Measurements from ENCODE around the gene EYS.
A peak's percentile ranks its signal among the peaks of the same experiment; 100 is the strongest.

Gene EYS

DNA sequence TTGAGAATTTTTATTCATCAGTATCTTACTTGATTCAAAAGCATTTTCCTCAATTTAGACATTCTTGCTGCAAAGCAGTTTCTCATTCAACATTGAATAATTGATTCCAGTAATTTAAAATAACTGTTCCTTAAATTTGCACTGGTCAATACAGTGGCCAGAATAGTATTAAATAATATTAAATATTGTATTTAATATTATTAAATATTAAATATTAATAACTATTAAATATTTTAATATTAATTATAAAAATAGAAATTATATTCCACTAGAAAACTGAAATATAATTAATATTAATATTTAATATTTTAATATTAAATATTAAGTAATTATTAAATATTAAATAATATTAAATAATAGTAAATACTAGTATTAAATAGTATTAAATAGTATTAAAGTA, 758.8 kb downstream of the EYS start:
- no peak for DNase-seq (ENCODE audit: low read depth)

GRCh38 chr6:64945450-64945849, 761.6 kb downstream of the EYS start:
- DNase-seq (ENCODE audit: low read depth), result no peak

- DNase-seq (ENCODE audit: low read depth), result peak; percentile 8
These were observed 774.5 kb downstream of the EYS start for GRCh38 chr6:64932486-64932885.

DNA sequence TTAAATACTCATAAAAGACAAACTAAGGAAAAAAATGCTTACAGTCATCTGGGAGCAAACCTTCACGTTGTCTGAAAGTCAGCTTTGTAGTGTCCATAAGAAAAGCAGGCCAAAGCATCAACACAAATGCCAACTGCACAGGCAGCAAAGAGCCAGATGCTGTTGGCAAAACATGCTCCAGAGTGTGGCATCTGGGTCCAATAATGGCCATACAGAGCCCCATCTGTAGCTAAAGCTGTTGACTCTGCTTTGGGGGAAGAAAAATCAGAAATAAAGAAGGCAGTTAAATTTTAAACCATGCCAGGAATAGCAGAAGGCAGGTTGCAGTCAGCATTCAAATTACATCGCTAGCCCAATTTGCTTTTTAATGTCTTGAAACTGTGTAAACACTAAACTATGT, 776.3 kb downstream of the EYS start:
- DNase-seq (ENCODE audit: low read depth), result no peak

DNA sequence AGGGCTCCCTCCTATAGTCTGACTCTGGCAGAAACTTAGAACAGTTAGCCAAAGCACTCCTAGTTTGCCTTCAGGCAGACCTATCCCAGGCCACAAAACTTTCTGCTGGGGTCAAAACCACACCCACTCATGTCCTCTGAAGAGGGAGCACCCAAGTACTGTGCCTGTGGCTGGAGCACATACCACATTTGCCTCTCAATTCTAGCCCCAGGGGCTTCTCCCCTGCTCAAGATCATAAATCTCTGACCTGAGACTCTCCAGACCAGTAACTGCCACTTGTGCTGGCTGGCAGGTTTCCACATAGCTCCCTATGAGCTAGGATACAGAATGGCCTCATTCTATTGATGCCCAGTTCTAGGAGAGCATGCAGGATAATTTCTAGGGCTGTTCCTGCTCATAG, 781.0 kb downstream of the EYS start:
- DNase-seq (ENCODE audit: low read depth), result no peak

GRCh38 chr6:64920257-64920656, 786.8 kb downstream of the EYS start:
- no peak for DNase-seq (ENCODE audit: low read depth)

GRCh38 chr6:64914124-64914523, 792.9 kb downstream of the EYS start:
- no peak for DNase-seq (ENCODE audit: low read depth)

- no peak for DNase-seq (ENCODE audit: low read depth)
These were observed 794.1 kb downstream of the EYS start for GRCh38 chr6:64912966-64913365.

GRCh38 chr6:64908104-64908503, 798.9 kb downstream of the EYS start:
- no peak for DNase-seq (ENCODE audit: low read depth)

- DNase-seq (ENCODE audit: low read depth), result no peak
These were observed 802.4 kb downstream of the EYS start for GRCh38 chr6:64904616-64905015.

- DNase-seq (ENCODE audit: low read depth), result no peak
These were observed 804.4 kb downstream of the EYS start for GRCh38 chr6:64902596-64902995.

GRCh38 chr6:64896939-64897338, 810.1 kb downstream of the EYS start:
- no peak for DNase-seq (ENCODE audit: low read depth)

GRCh38 chr6:64895945-64896344, 811.1 kb downstream of the EYS start:
- DNase-seq (ENCODE audit: low read depth), result no peak

- DNase-seq (ENCODE audit: low read depth), result peak; percentile 31
These were observed 816.4 kb downstream of the EYS start for GRCh38 chr6:64890609-64891008.

DNA sequence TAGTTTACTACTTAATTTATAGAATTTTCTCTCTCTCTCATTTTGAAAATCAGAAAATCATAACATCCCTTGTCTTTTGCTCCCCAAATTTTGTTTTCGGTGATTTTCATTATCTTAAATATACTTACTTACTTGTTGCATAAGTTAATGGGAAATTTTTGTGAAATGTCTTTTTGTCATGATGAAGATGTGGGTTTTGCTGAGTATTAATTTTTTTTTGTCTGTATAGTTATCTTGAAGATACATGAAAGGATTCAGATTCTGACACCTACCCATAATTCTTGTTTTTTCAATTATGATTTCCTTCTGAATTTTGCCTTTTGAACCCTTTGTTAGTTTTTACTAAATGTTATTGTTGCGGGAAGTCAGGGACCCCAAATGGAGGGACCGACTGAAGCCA, 817.9 kb downstream of the EYS start:
- DNase-seq (ENCODE audit: low read depth), result no peak

GRCh38 chr6:64874776-64875175, 832.2 kb downstream of the EYS start:
- DNase-seq (ENCODE audit: low read depth), result no peak

DNA sequence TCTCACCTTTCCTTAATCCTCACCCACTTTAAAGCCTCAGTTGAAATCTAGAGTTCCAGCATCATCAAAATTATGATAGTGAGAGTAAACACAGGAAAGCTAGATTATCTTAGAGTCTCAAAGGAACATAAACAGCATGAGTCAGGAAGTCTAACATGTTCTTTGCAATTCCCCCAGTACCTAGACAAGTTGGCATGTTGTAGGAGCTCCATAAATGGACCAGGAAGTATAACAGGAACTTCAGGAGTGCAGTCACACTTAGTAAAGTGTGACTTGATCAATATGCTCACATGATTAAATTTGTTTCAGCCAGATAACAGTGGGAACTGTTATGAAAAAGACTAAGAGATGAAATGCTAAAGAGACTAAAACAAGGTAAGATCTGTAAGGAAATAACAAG, 834.4 kb downstream of the EYS start:
- no peak for DNase-seq (ENCODE audit: low read depth)

DNA sequence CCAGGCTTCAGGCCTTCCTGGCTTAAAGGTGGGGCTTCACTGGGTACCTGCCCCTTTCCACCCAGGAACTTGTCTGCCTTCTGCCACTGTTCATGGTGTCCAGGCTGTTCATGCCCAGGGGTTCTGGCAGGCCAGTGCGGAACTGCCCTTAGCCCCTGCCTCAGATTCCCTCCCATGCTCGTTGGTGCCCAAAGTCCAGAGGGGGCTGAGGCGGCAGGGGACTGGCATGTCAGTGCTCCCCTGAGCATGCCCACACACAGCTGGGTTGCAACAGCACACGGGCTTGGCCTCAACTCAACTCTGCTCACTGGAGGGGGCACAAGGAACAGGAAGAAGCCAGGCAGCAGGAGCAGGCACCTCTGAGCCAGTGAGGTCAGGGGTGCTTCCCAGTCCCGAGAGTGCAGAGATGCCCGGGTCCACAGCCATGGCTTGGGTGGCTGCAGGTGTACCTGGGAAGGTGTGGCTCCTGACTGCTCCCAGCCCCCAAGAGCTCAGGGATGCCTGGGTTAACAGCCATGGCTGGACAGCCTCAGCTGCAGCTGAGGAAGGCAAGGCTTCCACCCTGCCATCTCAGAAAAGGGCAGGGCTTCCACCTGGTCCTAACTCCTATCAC, 845.9 kb downstream of the EYS start:
- DNase-seq (ENCODE audit: low read depth), result no peak

GRCh38 chr6:64860203-64860602, 846.8 kb downstream of the EYS start:
- no peak for DNase-seq (ENCODE audit: low read depth)

GRCh38 chr6:64850121-64850520, 856.9 kb downstream of the EYS start:
- no peak for DNase-seq (ENCODE audit: low read depth)

DNA sequence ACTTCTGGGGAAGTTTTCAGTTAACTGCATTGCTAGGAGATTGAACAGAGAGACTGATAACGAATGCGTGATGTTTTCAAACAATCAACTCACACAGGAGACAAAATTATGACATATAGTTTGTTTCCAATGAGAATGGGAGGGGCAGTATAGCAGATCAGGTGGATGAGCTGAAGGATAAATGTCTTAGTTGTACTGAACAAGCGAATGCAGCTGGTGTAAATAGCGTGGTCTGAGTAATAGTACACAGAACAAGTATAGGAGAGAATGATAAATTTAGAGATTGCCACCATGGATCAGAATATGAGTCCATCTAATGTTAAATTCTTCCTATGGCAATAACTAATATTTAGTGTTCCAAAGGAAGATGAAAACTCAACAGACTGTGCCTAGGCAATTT, 858.6 kb downstream of the EYS start:
- DNase-seq (ENCODE audit: low read depth), result no peak

GRCh38 chr6:64847396-64847795, 859.6 kb downstream of the EYS start:
- no peak for DNase-seq (ENCODE audit: low read depth)

GRCh38 chr6:64838726-64839125, 868.3 kb downstream of the EYS start:
- DNase-seq (ENCODE audit: low read depth), result no peak

- DNase-seq (ENCODE audit: low read depth), result no peak
These were observed 875.3 kb downstream of the EYS start for GRCh38 chr6:64831680-64832079.

- no peak for DNase-seq (ENCODE audit: low read depth)
These were observed 889.5 kb downstream of the EYS start for GRCh38 chr6:64817525-64817924.

Data from non-pigmented ciliary epithelial cell (primary cell).